Left ventricle myocardium inferior (tissue), 1 donor: ENCODE data around the gene HTRA3. TPM values are rescaled to one million over a fixed set of nuclear protein-coding genes. Genes with fewer than 3 reads are reported as not detected.

Source experiments
- DNase-seq: peaks from one replicate; pipeline ENCODE4 v3.0.0-alpha.2; 2020
- H3K27ac ChIP-seq: fragments of 200-600 bp; replicated peaks from 2 replicates; pipeline ENCODE4 v1.8.0; 2021
- H3K27me3 ChIP-seq: fragments of 200-600 bp; 2 replicates; pipeline ENCODE4 v1.8.0; 2021; ENCODE audit warnings: low read depth
- H3K36me3 ChIP-seq: fragments of 200-600 bp; 2 replicates; pipeline ENCODE4 v1.8.0; 2021
- H3K4me1 ChIP-seq: fragments of 200-600 bp; 2 replicates; pipeline ENCODE4 v1.8.0; 2021
- H3K4me3 ChIP-seq: fragments of 200-600 bp; 2 replicates; pipeline ENCODE4 v1.8.0; 2021; ENCODE audit warnings: mild to moderate bottlenecking, moderate library complexity
- H3K9me3 ChIP-seq: fragments of 200-600 bp; replicated peaks from 2 replicates; pipeline ENCODE4 v1.8.0; 2021
- intact Hi-C: fragments of 100-400 bp; cut with micrococcal nuclease; formaldehyde crosslinking; loops from one replicate; pipeline ENCODE4 v1.11.0; 2022
- total RNA-seq: library from RNA; stranded (reverse); fragmentation: NEBNext Ultra II Directional; extraction: Animal tissue kit (Norgen Biotek cat#: 25700); gene quantifications from one replicate; pipeline ENCODE4 v1.2.1, GENCODE V29; 2021
- TF ChIP-seq, protein P1 (sequence below): fragments of 200-600 bp; IDR thresholded peaks from 2 replicates; pipeline ENCODE4 v1.8.0; 2021; ENCODE audit warnings: antibody characterized with exemption, mild to moderate bottlenecking, borderline replicate concordance
- donor health status: DM: no; HTN: yes; CAD: no; lungs with severe emphysema.

The HTRA3 gene
- total RNA-seq, 1 donor from 2014 or later: 119 TPM

DNA sequence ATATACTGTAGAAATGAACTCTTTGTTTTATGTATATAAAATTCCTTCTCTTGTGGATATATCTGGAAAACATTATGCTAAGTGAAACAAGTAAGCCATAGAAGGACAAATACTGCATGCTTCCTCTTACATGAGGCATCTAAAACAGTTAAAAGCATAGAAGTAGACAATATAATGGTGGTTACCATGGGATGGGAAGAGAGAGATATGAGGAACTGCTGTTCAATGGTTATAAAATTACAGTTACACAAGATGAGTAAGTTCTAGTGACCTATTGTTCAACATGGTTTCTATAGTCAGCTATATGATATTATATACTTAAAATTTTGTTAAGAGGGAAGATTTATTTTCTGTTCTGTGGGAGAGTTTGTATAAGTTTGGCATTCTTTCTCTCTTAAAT lies 43.4 kb downstream of the HTRA3 start:
- intact Hi-C loops: no loop called here
- Histone ChIP-seq H3K27ac (no peak overlapping the region), H3K4me1 (peaks cover 52% of the 10 kb centered on the region), H3K9me3 (peaks cover 6% of the 10 kb centered on the region), H3K36me3 (no peaks in the 10 kb centered on the region), H3K4me3 (no peak overlapping the region), H3K27me3 (no peaks in the 10 kb centered on the region)
- TF ChIP-seq, protein P1, sequence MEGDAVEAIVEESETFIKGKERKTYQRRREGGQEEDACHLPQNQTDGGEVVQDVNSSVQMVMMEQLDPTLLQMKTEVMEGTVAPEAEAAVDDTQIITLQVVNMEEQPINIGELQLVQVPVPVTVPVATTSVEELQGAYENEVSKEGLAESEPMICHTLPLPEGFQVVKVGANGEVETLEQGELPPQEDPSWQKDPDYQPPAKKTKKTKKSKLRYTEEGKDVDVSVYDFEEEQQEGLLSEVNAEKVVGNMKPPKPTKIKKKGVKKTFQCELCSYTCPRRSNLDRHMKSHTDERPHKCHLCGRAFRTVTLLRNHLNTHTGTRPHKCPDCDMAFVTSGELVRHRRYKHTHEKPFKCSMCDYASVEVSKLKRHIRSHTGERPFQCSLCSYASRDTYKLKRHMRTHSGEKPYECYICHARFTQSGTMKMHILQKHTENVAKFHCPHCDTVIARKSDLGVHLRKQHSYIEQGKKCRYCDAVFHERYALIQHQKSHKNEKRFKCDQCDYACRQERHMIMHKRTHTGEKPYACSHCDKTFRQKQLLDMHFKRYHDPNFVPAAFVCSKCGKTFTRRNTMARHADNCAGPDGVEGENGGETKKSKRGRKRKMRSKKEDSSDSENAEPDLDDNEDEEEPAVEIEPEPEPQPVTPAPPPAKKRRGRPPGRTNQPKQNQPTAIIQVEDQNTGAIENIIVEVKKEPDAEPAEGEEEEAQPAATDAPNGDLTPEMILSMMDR: no peak
- no peak for DNase-seq

DNA sequence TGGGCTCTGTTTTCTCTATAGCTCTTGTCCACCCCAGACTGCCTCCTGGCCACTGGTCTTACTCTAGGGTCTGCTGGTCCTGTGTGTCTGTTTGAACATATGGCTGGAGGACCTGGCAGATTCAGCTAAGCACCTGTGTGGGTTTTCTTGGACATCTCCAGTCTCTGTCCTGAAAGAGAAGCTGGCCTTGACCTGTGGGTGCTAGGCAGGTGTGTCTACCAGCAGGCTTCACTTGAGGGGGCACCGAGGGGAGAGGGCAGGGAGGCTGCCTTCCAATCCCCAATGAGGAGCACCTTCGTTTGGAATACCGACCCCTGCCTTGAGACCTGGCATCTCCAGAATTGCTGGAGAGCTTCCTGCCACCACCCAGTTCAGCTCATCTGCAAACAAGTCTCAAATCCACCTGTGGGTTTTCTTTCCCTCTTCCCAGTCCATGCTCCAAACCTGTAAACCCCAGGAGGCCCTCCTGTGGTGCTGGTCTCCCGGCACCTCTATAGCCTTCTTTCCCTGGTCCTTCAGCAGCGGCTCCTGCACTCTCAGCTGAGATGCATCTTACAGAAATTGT lies 45.2 kb downstream of the HTRA3 start:
- no peak for DNase-seq
- H3K9me3 ChIP-seq: peaks cover 6% of the 10 kb centered on the region

DNA sequence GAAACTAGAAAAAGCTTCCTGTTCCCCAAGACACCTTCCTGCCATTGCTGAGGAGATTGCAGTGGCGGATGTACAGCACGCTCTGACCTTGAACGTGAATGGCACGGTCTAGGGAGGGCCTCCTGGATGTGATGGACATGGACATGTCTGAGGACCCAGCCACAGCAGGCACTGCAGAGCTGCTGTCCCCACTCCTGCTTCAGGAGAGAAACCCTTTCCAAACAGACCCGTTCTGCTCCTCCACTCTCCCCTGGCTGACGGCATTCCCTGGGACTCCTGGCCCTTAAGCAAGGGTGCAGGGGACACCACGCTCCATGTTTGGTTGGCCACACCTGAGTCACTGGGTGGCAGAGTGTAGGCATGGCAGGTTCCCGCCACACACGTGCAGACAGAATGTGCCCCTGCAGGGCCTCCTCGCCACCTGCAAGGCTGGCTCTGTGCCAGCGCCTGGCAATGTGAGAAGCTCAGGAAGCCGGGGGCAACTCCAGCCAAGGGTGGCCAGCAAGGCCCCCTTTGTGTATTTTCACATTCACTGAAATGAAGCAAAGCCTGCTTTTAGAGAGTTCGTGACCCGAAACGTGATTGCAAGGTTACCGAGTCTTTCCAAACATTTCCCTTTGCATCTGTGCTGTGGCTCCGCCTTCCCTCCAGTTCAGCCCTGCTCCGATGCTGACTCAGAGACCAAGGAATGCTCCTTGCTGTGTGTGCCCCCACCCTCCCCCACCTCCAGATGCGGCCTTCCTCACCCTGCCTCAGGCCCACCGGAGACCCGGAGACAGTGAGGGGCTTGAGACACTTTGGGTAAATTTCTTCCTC lies 46.1 kb downstream of the HTRA3 start:
- Histone ChIP-seq H3K4me3 (no peak overlapping the region), H3K27me3 (no peaks in the 10 kb centered on the region), H3K36me3 (no peaks in the 10 kb centered on the region), H3K9me3 (peaks cover 6% of the 10 kb centered on the region), H3K27ac (peak overlapping the region; percentile 67), H3K4me1 (peaks cover 52% of the 10 kb centered on the region)
- intact Hi-C loops: no loop called here
- TF ChIP-seq, protein P1: no peak
- peak; percentile 32 for DNase-seq

More for the DNA sequence above, 45.2 kb downstream of the HTRA3 start:
- no peaks in the 10 kb centered on the region for H3K36me3 ChIP-seq
- H3K4me3 ChIP-seq: no peak overlapping the region
- intact Hi-C loops: no loop called here
- peaks cover 47% of the 10 kb centered on the region for H3K4me1 ChIP-seq
- H3K27me3 ChIP-seq: no peaks in the 10 kb centered on the region
- H3K27ac ChIP-seq: no peak overlapping the region
- TF ChIP-seq, protein P1: no peak

DNA sequence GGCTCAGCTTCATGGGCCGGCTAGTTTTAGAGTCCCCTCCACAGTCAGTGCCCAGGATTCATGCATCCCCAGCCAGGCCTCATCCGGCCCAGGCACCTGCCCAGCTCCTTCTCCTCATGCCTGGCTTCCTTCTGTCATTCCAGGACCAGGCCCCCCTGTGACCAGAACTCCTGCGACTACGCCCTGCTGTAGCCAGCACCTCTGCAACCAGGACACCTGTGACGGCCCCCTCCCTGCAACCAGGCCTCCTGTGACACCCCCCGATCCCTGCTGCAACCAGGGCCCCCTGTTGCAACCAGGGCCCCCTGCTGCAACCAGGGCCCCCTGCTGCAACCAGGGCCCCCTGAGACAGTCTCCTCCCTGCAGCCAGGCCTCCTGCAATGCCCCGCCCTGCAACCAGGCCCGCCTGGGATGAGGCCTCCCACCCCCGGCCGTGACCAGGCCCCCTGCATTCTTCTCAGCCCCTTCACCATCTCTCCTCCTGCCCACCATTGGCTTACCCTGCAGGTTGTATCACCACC lies 46.8 kb downstream of the HTRA3 start:
- peak overlapping the region; percentile 67 for H3K27ac ChIP-seq
- H3K9me3 ChIP-seq: peaks cover 6% of the 10 kb centered on the region
- H3K27me3 ChIP-seq: no peaks in the 10 kb centered on the region
- no peak for DNase-seq
- TF ChIP-seq, protein P1: no peak
- peaks cover 56% of the 10 kb centered on the region for H3K4me1 ChIP-seq
- H3K4me3 ChIP-seq: no peak overlapping the region
- intact Hi-C loops: no loop called here
- H3K36me3 ChIP-seq: no peaks in the 10 kb centered on the region

DNA sequence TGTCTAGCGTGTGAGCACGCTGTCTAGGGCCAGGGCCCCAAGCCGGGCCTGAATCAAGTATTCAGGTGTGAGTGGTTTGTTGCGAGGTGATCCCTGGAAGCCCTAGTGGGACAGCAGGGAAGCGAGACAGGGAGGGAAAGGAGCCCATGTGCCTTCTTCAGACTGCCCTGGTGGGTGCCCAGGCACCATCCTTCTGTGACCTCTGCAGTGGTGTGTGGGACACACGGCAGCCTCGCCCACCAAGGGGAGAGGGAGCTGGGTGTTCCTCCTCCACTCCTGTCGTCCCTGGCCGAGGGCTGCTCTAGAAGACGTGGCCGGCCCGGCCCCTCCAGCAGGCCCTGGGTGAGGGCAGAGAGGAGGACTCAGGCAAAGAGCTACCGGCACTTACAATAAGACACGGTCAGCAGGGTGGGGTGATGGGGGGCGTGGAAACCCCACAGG lies 47.4 kb downstream of the HTRA3 start:
- H3K36me3 ChIP-seq: no peaks in the 10 kb centered on the region
- peak overlapping the region; percentile 88 for H3K27ac ChIP-seq
- H3K27me3 ChIP-seq: no peaks in the 10 kb centered on the region
- H3K9me3 ChIP-seq: peaks cover 6% of the 10 kb centered on the region
- H3K4me3 ChIP-seq: no peak overlapping the region
- no peak for DNase-seq
- TF ChIP-seq, protein P1: no peak
- peaks cover 56% of the 10 kb centered on the region for H3K4me1 ChIP-seq
- intact Hi-C loops: no loop called here
